ENCODE results near the gene SLC39A8. TPM values are rescaled to one million over a fixed set of nuclear protein-coding genes. Genes with fewer than 3 reads are reported as not detected.

SLC39A8 gene
- total RNA-seq, 1 donor from 2014 or later = 11.4 TPM

GRCh38 chr4:102355748-102356147 is 10.5 kb upstream of the SLC39A8 start:
- Mint-ChIP-seq H3K4me1 (no peaks in the 10 kb centered on the region), H3K9me3 (no peaks in the 10 kb centered on the region), H3K4me3 (no peak overlapping the region), H3K27ac (ENCODE audit: unreplicated experiment) (no peak overlapping the region), H3K27me3 (ENCODE audit: low read depth) (peaks cover 3% of the 10 kb centered on the region), H3K36me3 (ENCODE audit: low read depth) (no peaks in the 10 kb centered on the region)
- no peak for TF ChIP-seq CTCF (conservative IDR thresholded peaks at IDR 0.05)
- no peak for DNase-seq (ENCODE audit: low read depth, low spot score)

DNA sequence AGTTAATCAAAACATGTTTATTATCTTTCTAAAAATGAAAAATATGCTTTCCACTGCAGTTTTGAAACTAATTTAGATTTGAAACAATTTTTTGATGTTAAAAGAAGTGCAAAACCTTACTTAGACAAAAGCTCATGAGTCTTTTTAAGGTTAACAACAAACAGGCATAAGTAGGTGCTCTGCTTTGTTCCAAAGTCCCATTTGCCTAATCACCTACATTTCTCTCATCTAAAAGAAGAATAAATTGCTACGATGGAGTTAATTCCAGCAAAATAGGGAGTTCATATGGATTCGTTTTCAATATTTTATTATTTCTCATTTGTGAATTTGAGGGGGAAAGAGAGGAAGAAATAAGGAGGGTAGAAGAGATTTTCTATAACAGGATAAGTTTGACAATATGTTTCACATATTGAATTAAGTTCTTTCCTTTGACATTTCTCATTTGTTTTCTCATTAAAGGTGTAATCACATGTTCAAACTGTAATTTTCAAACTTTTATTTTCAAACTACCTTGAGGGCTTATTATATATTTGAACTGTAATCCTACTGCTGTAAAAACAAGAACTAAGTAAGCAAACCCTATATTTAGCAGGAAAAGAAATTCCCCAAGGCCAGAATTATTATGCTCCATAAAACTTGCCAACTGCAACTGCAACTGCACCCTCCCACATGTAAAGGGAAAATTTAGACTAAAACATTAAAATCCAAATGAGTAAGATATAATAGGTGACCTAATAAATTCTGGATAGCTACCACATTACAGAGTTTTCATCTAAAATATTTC is 9.6 kb upstream of the SLC39A8 start:
- Mint-ChIP-seq H3K4me3 (no peak overlapping the region), H3K27me3 (ENCODE audit: low read depth) (peaks cover 3% of the 10 kb centered on the region), H3K27ac (ENCODE audit: unreplicated experiment) (no peak overlapping the region), H3K36me3 (ENCODE audit: low read depth) (no peaks in the 10 kb centered on the region), H3K4me1 (no peaks in the 10 kb centered on the region), H3K9me3 (no peaks in the 10 kb centered on the region)
- no peak for TF ChIP-seq CTCF (conservative IDR thresholded peaks at IDR 0.05)
- no peak for DNase-seq (ENCODE audit: low read depth, low spot score)

DNA sequence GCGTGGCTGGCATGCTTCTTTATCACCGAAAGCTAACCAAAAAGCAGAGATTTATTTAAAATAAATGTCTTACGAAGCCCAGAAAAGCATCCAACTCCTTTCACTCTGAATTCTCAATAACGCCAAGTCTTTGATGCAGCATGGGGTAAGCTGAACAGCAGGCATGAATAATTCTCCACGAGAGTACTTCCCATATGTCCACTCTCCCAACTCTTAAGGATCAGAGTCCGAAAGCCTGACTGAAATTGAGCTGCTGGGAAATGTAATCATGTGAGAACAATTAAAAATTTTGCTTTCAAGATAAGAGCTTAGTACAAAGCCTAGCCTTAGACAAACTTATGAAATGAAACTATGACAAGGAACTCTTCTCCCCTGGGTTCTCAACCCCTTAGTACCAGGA is 7.5 kb upstream of the SLC39A8 start:
- no peak overlapping the region for H3K27ac Mint-ChIP-seq (ENCODE audit: unreplicated experiment)
- H3K36me3 Mint-ChIP-seq (ENCODE audit: low read depth) = no peaks in the 10 kb centered on the region
- peaks cover 6% of the 10 kb centered on the region for H3K27me3 Mint-ChIP-seq (ENCODE audit: low read depth)
- no peaks in the 10 kb centered on the region for H3K9me3 Mint-ChIP-seq
- no peak overlapping the region for H3K4me3 Mint-ChIP-seq
- no peak for TF ChIP-seq CTCF (conservative IDR thresholded peaks at IDR 0.05)
- no peak for DNase-seq (ENCODE audit: low read depth, low spot score)
- H3K4me1 Mint-ChIP-seq = no peaks in the 10 kb centered on the region

GRCh38 chr4:102350634-102351033 is 5.4 kb upstream of the SLC39A8 start:
- no peak for TF ChIP-seq CTCF (conservative IDR thresholded peaks at IDR 0.05)
- H3K36me3 Mint-ChIP-seq (ENCODE audit: low read depth) = no peaks in the 10 kb centered on the region
- H3K4me3 Mint-ChIP-seq = no peak overlapping the region
- DNase-seq (ENCODE audit: low read depth, low spot score) = no peak
- peaks cover 19% of the 10 kb centered on the region for H3K27me3 Mint-ChIP-seq (ENCODE audit: low read depth)
- H3K27ac Mint-ChIP-seq (ENCODE audit: unreplicated experiment) = no peak overlapping the region
- H3K9me3 Mint-ChIP-seq = no peaks in the 10 kb centered on the region
- no peaks in the 10 kb centered on the region for H3K4me1 Mint-ChIP-seq

DNA sequence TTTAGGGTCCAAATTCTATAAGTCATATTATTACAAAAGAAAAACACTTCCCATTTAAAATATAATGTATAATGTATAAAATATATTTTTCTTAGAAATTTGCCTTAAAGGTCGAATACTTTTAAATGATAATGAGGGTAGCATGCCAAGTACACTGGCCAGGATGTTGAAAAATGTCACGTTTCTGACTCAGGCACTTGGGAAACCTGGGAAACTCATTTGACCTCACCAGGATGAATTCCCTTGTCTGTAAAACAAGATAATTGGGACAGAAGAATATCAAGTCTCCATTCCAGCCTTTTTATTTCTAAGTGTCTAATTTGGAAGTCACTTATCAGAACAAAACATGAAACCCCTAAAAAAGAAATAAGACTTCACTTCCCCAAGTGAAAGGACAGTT is 3.4 kb upstream of the SLC39A8 start:
- Mint-ChIP-seq H3K27me3 (ENCODE audit: low read depth) (peaks cover 25% of the 10 kb centered on the region), H3K27ac (ENCODE audit: unreplicated experiment) (no peak overlapping the region), H3K9me3 (no peaks in the 10 kb centered on the region), H3K4me1 (peaks cover 10% of the 10 kb centered on the region), H3K36me3 (ENCODE audit: low read depth) (no peaks in the 10 kb centered on the region), H3K4me3 (no peak overlapping the region)
- no peak for TF ChIP-seq CTCF (conservative IDR thresholded peaks at IDR 0.05)
- no peak for DNase-seq (ENCODE audit: low read depth, low spot score)
